H1 (cell line): ENCODE results near the gene TMPRSS3. TPM values are rescaled to one million over a fixed set of nuclear protein-coding genes. Genes with fewer than 3 reads are reported as not detected.
A peak's percentile ranks its signal among the peaks of the same experiment; 100 is the strongest.

Source experiments
- CTCF ChIA-PET: fragments of 300-600 bp; sonication (Branson Sonifier 250); formaldehyde crosslinking; loops from one replicate; lab custom pipeline; 2021; ENCODE audit not compliant: partially characterized antibody; lab: Charles Lee
- POLR2A ChIA-PET: fragments of 300-600 bp; sonication (Branson Sonifier 250); formaldehyde crosslinking; loops from one replicate; lab custom pipeline; 2021; ENCODE audit warnings: inconsistent platforms; ENCODE audit not compliant: partially characterized antibody; lab: Charles Lee
- DNase-seq, 2 experiments: peaks; one replicate each; pipeline versions ENCODE4 v3.0.0 to v3.0.0-alpha.2; 2010 to 2022; ENCODE audit warnings: low spot score in 2 of 2, low read depth in 1 of 2, mixed read lengths in 1 of 2
- FAIRE-seq: peaks from 2 replicates; lab custom pipeline; 2011; peaks lifted over from hg19 to GRCh38; lab: Jason Lieb, UNC
- H2AFZ ChIP-seq: 2 replicates; pipeline ENCODE4 v1.8.1; 2012; ENCODE audit warnings: low read length, inconsistent platforms
- H2AK5ac ChIP-seq: 2 replicates; pipeline ENCODE4 v1.6.1; 2013; ENCODE audit warnings: low read depth, low read length
- H2BK120ac ChIP-seq: replicated peaks from 2 replicates; pipeline ENCODE3; 2013; ENCODE audit warnings: low read depth, low read length, inconsistent platforms
- H2BK12ac ChIP-seq: 2 replicates; pipeline ENCODE4 v1.6.1; 2013; ENCODE audit warnings: low read depth, low read length
- H2BK15ac ChIP-seq: 2 replicates; pipeline ENCODE4 v1.6.1; 2013; ENCODE audit warnings: low read length
- H2BK20ac ChIP-seq: 2 replicates; pipeline ENCODE4 v1.6.1; 2013; ENCODE audit warnings: low read length
- H2BK5ac ChIP-seq: 2 replicates; pipeline ENCODE4 v1.6.1; 2013; ENCODE audit warnings: low read depth, low read length
- H3K14ac ChIP-seq: 2 replicates; pipeline ENCODE4 v1.6.1; 2013; ENCODE audit warnings: inconsistent platforms; ENCODE audit not compliant: insufficient read length
- H3K18ac ChIP-seq: 2 replicates; pipeline ENCODE4 v1.6.1; 2013; ENCODE audit warnings: low read length; ENCODE audit errors: extremely low read depth
- H3K23ac ChIP-seq: 2 replicates; pipeline ENCODE4 v1.6.1; 2013; ENCODE audit warnings: inconsistent platforms; ENCODE audit not compliant: insufficient read length
- H3K23me2 ChIP-seq: 2 replicates; pipeline ENCODE4 v1.6.1; 2013; ENCODE audit warnings: low read depth, low read length
- H3K27ac ChIP-seq: 2 replicates; pipeline ENCODE4 v1.6.1; 2011; ENCODE audit warnings: low read depth, low read length, inconsistent platforms
- H3K27me3 ChIP-seq, 4 experiments: replicated peaks in 1 of 4; 1 replicate in 1 of 4; 2 replicates in 3 of 4; pipeline versions ENCODE4 v1.6.1 to v1.8.1; 2011 to 2013; ENCODE audit warnings: low read length in 3 of 4, mild to moderate bottlenecking in 3 of 4, inconsistent platforms in 2 of 4, mixed read lengths in 2 of 4, moderate library complexity in 1 of 4; ENCODE audit not compliant: control insufficient read depth in 3 of 4, insufficient read depth in 3 of 4; ENCODE audit errors: extremely low read depth in 1 of 4
- H3K36me3 ChIP-seq, 4 experiments: 2 replicates each; pipeline versions ENCODE4 v1.6.1 to v1.8.1; 2011 to 2013; ENCODE audit warnings: mild to moderate bottlenecking in 4 of 4, low read length in 3 of 4, moderate library complexity in 2 of 4, control low read depth in 1 of 4, inconsistent platforms in 1 of 4; ENCODE audit not compliant: insufficient read depth in 4 of 4, control insufficient read depth in 2 of 4
- H3K4ac ChIP-seq: replicated peaks from 2 replicates; pipeline ENCODE3; 2013; ENCODE audit warnings: low read length, low read depth, mixed read lengths, inconsistent platforms; ENCODE audit not compliant: insufficient read length
- H3K4me1 ChIP-seq, 4 experiments: replicated peaks in 1 of 4; 1 replicate in 1 of 4; 2 replicates in 3 of 4; pipeline versions ENCODE4 v1.6.1 to v1.8.1; 2011 to 2013; ENCODE audit warnings: low read length in 3 of 4, inconsistent platforms in 2 of 4, mixed read lengths in 1 of 4; ENCODE audit not compliant: insufficient read depth in 4 of 4, control insufficient read depth in 3 of 4
- H3K4me2 ChIP-seq, 2 experiments: 2 replicates each; pipeline versions ENCODE4 v1.6.1 to v1.8.1; 2011 to 2013; ENCODE audit warnings: low read depth in 2 of 2, low read length in 2 of 2, control low read depth in 1 of 2, inconsistent platforms in 1 of 2, mild to moderate bottlenecking in 1 of 2; ENCODE audit not compliant: insufficient read depth in 1 of 2
- H3K4me3 ChIP-seq, 4 experiments: fragments of 200-600, 300-600 bp in 1 of 4; sonication (generic), shearing (Covaris generic), sonication (Bioruptor Twin) in 1 of 4; 2 replicates each; pipeline versions ENCODE4 v1.5.1 to v1.8.1; 2011 to 2016; ENCODE audit warnings: low read length in 4 of 4, low read depth in 3 of 4, control low read depth in 2 of 4, inconsistent platforms in 2 of 4, mild to moderate bottlenecking in 2 of 4, mixed read lengths in 1 of 4, moderate library complexity in 1 of 4; ENCODE audit not compliant: insufficient read depth in 2 of 4; ENCODE audit errors: extremely low read depth in 1 of 4
- H3K56ac ChIP-seq: replicated peaks from 2 replicates; pipeline ENCODE3; 2013; ENCODE audit warnings: low read depth, mild to moderate bottlenecking, mixed read lengths, low read length, inconsistent platforms; ENCODE audit not compliant: insufficient read length
- H3K79me1 ChIP-seq: 2 replicates; pipeline ENCODE4 v1.6.1; 2013; ENCODE audit warnings: low read depth, low read length, control low read depth
- H3K79me2 ChIP-seq, 2 experiments: 2 replicates each; pipeline versions ENCODE4 v1.6.1 to v1.8.1; 2012 to 2013; ENCODE audit warnings: low read length in 2 of 2, mild to moderate bottlenecking in 2 of 2, inconsistent platforms in 1 of 2; ENCODE audit not compliant: insufficient read depth in 2 of 2, control insufficient read depth in 1 of 2
- H3K9ac ChIP-seq, 4 experiments: replicated peaks in 1 of 4; 1 replicate in 1 of 4; 2 replicates in 3 of 4; pipeline versions ENCODE4 v1.6.1 to v1.8.1; 2011 to 2013; ENCODE audit warnings: low read depth in 3 of 4, low read length in 3 of 4, control low read depth in 2 of 4, mild to moderate bottlenecking in 2 of 4, moderate library complexity in 2 of 4, inconsistent platforms in 1 of 4; ENCODE audit errors: extremely low read depth in 1 of 4
- H3K9me3 ChIP-seq, 2 experiments: 2 replicates each; pipeline versions ENCODE4 v1.6.1 to v1.8.1; 2012 to 2013; ENCODE audit warnings: mild to moderate bottlenecking in 2 of 2, moderate library complexity in 2 of 2, control low read depth in 1 of 2, inconsistent platforms in 1 of 2, low read depth in 1 of 2, low read length in 1 of 2, mixed read lengths in 1 of 2; ENCODE audit not compliant: insufficient read depth in 2 of 2
- H4K20me1 ChIP-seq, 2 experiments: replicated peaks in 1 of 2; 2 replicates each; pipeline versions ENCODE3 to v1.8.1; 2011 to 2013; ENCODE audit warnings: inconsistent platforms in 2 of 2, low read length in 2 of 2, mild to moderate bottlenecking in 1 of 2; ENCODE audit not compliant: insufficient read depth in 2 of 2, control insufficient read depth in 1 of 2
- H4K5ac ChIP-seq: 2 replicates; pipeline ENCODE4 v1.6.1; 2013; ENCODE audit warnings: low read length, low read depth, mixed read lengths, inconsistent platforms; ENCODE audit not compliant: insufficient read length
- H4K8ac ChIP-seq: 2 replicates; pipeline ENCODE4 v1.8.0; 2013; ENCODE audit warnings: mild to moderate bottlenecking, moderate library complexity, low read length, inconsistent platforms; ENCODE audit not compliant: insufficient read depth; ENCODE audit errors: extremely low read depth
- H4K91ac ChIP-seq: replicated peaks from 2 replicates; pipeline ENCODE3; 2013; ENCODE audit warnings: low read length, mixed read lengths, inconsistent platforms; ENCODE audit not compliant: insufficient read length
- CTBP2 ChIP-seq: IDR thresholded peaks from 2 replicates; pipeline ENCODE4 v1.7.0; 2011; ENCODE audit warnings: borderline replicate concordance, mild to moderate bottlenecking, moderate library complexity, mixed read lengths, low read length; ENCODE audit not compliant: insufficient read depth, insufficient read length
- EGR1 ChIP-seq: IDR thresholded peaks from 2 replicates; pipeline ENCODE4 v1.6.1; 2011; ENCODE audit warnings: low read depth, low read length, borderline replicate concordance
- JUN ChIP-seq: IDR thresholded peaks from 2 replicates; pipeline ENCODE4 v1.6.1; 2011; ENCODE audit warnings: low read depth, mild to moderate bottlenecking, improper control_type of control experiment, low read length
- PHF8 ChIP-seq: fragments of 200-600 bp; sonication (generic); conservative IDR thresholded peaks from 2 replicates; pipeline ENCODE4 v1.7.1; 2012; ENCODE audit warnings: low read depth, mild to moderate bottlenecking, inconsistent platforms, low read length, moderate library complexity
- WGBS, 2 experiments: shearing (Covaris generic) in 1 of 2; methylation state at CpG; one replicate each; pipeline versions ENCODE4 v1.1.6 to v1.1.7; 2013 to 2015; ENCODE audit warnings: low lambda C conversion rate in 2 of 2, mixed read lengths in 2 of 2, inconsistent platforms in 1 of 2, low coverage in 1 of 2, missing lambda C conversion rate in 1 of 2; ENCODE audit not compliant: insufficient replicate concordance in 2 of 2, insufficient coverage in 1 of 2, insufficient read length in 1 of 2; ENCODE audit errors: extremely low coverage in 1 of 2, missing lambda C conversion rate in 1 of 2; 5-methylcytosine and 5-hydroxymethylcytosine counted together
- polyA plus RNA-seq, 7 experiments: library from polyadenylated mRNA; depleted of rRNA in 3 of 7; stranded (reverse) in 5 of 7; unstranded in 2 of 7; fragments of >200 nt in 5 of 7; fragments of 200-250 nt in 2 of 7; gene quantifications; 1 replicate in 5 of 7; 2 replicates in 1 of 7; 4 replicates in 1 of 7; pipeline versions ENCODE4 v1.2.1 to v1.2.3, GENCODE V29; 2011 to 2013; ENCODE audit warnings: missing spikeins in 2 of 7, mixed read lengths in 2 of 7
- total RNA-seq: library from RNA; stranded (reverse); fragmentation: NEBNext Ultra II Directional; extraction: Animal tissue kit (Norgen Biotek cat#: 25700); gene quantifications from 2 replicates; pipeline ENCODE4 v1.2.1, GENCODE V29; 2021
- TF ChIP-seq, protein P1 (sequence below): IDR thresholded peaks from 2 replicates; pipeline ENCODE4 v1.6.1; 2011; ENCODE audit warnings: low read depth, mild to moderate bottlenecking, low read length; ENCODE audit not compliant: insufficient read depth

TMPRSS3 gene
- total and polyA plus RNA-seq, 2 of the 8 experiments (the other 6 are each of a cell fraction or from before 2014, with no cell fraction given): 0.38 TPM; not detected in 1

DNA sequence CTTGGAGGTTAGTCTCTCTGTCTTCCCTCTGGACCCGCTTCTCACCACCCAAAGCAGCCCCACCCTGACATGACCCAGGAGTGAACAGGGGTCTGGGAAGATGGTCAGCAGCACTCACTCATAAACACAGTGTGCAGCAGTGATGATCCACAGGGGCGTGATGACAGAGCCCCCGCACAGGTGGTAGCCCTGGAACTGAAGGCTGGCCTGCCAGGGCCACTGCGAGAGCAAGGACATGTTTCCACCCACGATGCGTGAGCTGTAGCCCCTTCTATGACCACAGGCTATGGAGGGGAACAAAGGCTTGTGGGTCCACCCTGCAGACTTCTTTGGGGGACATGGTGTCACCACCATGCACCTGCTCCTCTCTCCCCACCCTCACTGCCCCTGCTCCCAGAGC is 12.9 kb downstream of the TMPRSS3 start:
- Histone ChIP-seq H3K23me2 (no peaks in the 10 kb centered on the region), H3K14ac (no peak overlapping the region), H3K9me3 (no peaks in the 10 kb centered on the region), H2BK12ac (no peak overlapping the region), H4K20me1 (peaks cover 0 to 3% of the 10 kb centered on the region in 2 experiments), H3K56ac (no peak overlapping the region), H4K8ac (no peak overlapping the region), H4K91ac (no peak overlapping the region), H3K4me2 (no peak overlapping the region), H3K9ac (no peak overlapping the region), H3K4me1 (no peaks in the 10 kb centered on the region), H2AFZ (no peak overlapping the region), H3K79me2 (no peaks in the 10 kb centered on the region), H3K4me3 (no peak overlapping the region), H2BK20ac (no peak overlapping the region), H2BK15ac (no peak overlapping the region), H3K79me1 (no peaks in the 10 kb centered on the region; the same call in 1 of the 2 replicates), H3K27me3 (no peaks in the 10 kb centered on the region), H3K23ac (no peak overlapping the region), H3K27ac (no peak overlapping the region), H3K36me3 (no peaks in the 10 kb centered on the region), H2BK120ac (no peak overlapping the region), H2AK5ac (peak overlapping the region; percentile 57; the same call in 1 of the 2 replicates), H3K18ac (no peak overlapping the region), H2BK5ac (no peak overlapping the region), H4K5ac (no peak overlapping the region), H3K4ac (no peak overlapping the region)
- DNase-seq: no peak
- WGBS, 2 experiments: 83% methylated on average over 4 of the region's 6 CpGs; no CpG with 5 or more reads in 1 of the 2 experiments
- POLR2A ChIA-PET: no interaction called here
- CTCF ChIA-PET: interaction anchor here (0.7 to 3.0 kb wide), 8 partner anchors 9 to 72 kb away, joined by 3 to 29 read pairs (median 6); partner anchors contain the start of gene TFF1
- TF ChIP-seq, protein P1, sequence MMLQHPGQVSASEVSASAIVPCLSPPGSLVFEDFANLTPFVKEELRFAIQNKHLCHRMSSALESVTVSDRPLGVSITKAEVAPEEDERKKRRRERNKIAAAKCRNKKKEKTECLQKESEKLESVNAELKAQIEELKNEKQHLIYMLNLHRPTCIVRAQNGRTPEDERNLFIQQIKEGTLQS: no peak
- TF ChIP-seq JUN: no peak
- TF ChIP-seq PHF8: no peak
- no peak for TF ChIP-seq EGR1
- TF ChIP-seq CTBP2: no peak
- no peak for FAIRE-seq
